Dendritic cell treated with granulocyte-macrophage colony-stimulating factor and Interleukin-4, amounts not matched to agents 40 ng/mL and 50 ng/mL, for 4 days (primary cell): Measurements from ENCODE around the gene GDF10.

Experiments used
- H3K27ac Mint-ChIP-seq: one replicate; pipeline ENCODE4 v1.8.0; 2022; ENCODE audit warnings: mild to moderate bottlenecking, mixed read lengths
- H3K27me3 Mint-ChIP-seq: one replicate; pipeline ENCODE4 v1.8.0; 2022; ENCODE audit warnings: mild to moderate bottlenecking, mixed read lengths
- H3K36me3 Mint-ChIP-seq: one replicate; pipeline ENCODE4 v1.8.0; 2022; ENCODE audit warnings: low read depth, mixed read lengths
- H3K4me1 Mint-ChIP-seq: one replicate; pipeline ENCODE4 v1.8.0; 2022; ENCODE audit warnings: low read depth, mixed read lengths
- H3K4me3 Mint-ChIP-seq: one replicate; pipeline ENCODE4 v1.8.0; 2022; ENCODE audit warnings: mild to moderate bottlenecking, moderate library complexity, mixed read lengths
- H3K9me3 Mint-ChIP-seq: one replicate; pipeline ENCODE4 v1.8.0; 2022; ENCODE audit warnings: mixed read lengths
- intact Hi-C: fragments of 100-400 bp; cut with micrococcal nuclease; formaldehyde crosslinking; loops from one replicate; pipeline ENCODE4 v1.15.0; 2022

GDF10 gene

GRCh38 chr10:47308775-47309174 is 8.8 kb downstream of the GDF10 start:
- H3K27ac Mint-ChIP-seq: no peak overlapping the region
- intact Hi-C loops: no loop called here
- H3K4me3 Mint-ChIP-seq: no peak overlapping the region
- H3K27me3 Mint-ChIP-seq: peaks cover 35% of the 10 kb centered on the region
- no peaks in the 10 kb centered on the region for H3K36me3 Mint-ChIP-seq
- H3K9me3 Mint-ChIP-seq: no peaks in the 10 kb centered on the region
- H3K4me1 Mint-ChIP-seq: no peaks in the 10 kb centered on the region

GRCh38 chr10:47309408-47310089 is 9.6 kb downstream of the GDF10 start:
- Mint-ChIP-seq H3K4me3 (no peak overlapping the region), H3K4me1 (no peaks in the 10 kb centered on the region), H3K27me3 (peaks cover 30% of the 10 kb centered on the region), H3K9me3 (no peaks in the 10 kb centered on the region), H3K27ac (no peak overlapping the region), H3K36me3 (no peaks in the 10 kb centered on the region)
- intact Hi-C loops: no loop called here

GRCh38 chr10:47310090-47310505 is 10.1 kb downstream of the GDF10 start:
- Mint-ChIP-seq H3K4me3 (no peak overlapping the region), H3K27me3 (peaks cover 30% of the 10 kb centered on the region), H3K27ac (no peak overlapping the region), H3K36me3 (no peaks in the 10 kb centered on the region), H3K9me3 (no peaks in the 10 kb centered on the region), H3K4me1 (no peaks in the 10 kb centered on the region)
- intact Hi-C loops: no loop called here

GRCh38 chr10:47311193-47311931 is 11.4 kb downstream of the GDF10 start:
- H3K4me1 Mint-ChIP-seq: no peaks in the 10 kb centered on the region
- no peak overlapping the region for H3K27ac Mint-ChIP-seq
- H3K4me3 Mint-ChIP-seq: no peak overlapping the region
- H3K36me3 Mint-ChIP-seq: no peaks in the 10 kb centered on the region
- peaks cover 29% of the 10 kb centered on the region for H3K27me3 Mint-ChIP-seq
- intact Hi-C loops: no loop called here
- no peaks in the 10 kb centered on the region for H3K9me3 Mint-ChIP-seq

- intact Hi-C loops: loop anchor here (1.0 kb wide), 1 partner anchor 265 kb away; no protein-coding TSS in a partner anchor
- no peak overlapping the region for H3K27ac Mint-ChIP-seq
- H3K4me3 Mint-ChIP-seq: no peak overlapping the region
- H3K27me3 Mint-ChIP-seq: peaks cover 23% of the 10 kb centered on the region
- H3K9me3 Mint-ChIP-seq: no peaks in the 10 kb centered on the region
- no peaks in the 10 kb centered on the region for H3K4me1 Mint-ChIP-seq
- no peaks in the 10 kb centered on the region for H3K36me3 Mint-ChIP-seq
Observed at GRCh38 chr10:47311932-47312662, 12.1 kb downstream of the GDF10 start.

GRCh38 chr10:47312663-47312995 is 12.6 kb downstream of the GDF10 start:
- no peak overlapping the region for H3K4me3 Mint-ChIP-seq
- no peaks in the 10 kb centered on the region for H3K36me3 Mint-ChIP-seq
- intact Hi-C loops: loop anchor here (1.0 kb wide), 1 partner anchor 265 kb away; no protein-coding TSS in a partner anchor
- no peaks in the 10 kb centered on the region for H3K9me3 Mint-ChIP-seq
- H3K27ac Mint-ChIP-seq: no peak overlapping the region
- no peaks in the 10 kb centered on the region for H3K4me1 Mint-ChIP-seq
- H3K27me3 Mint-ChIP-seq: peaks cover 18% of the 10 kb centered on the region

- H3K27ac Mint-ChIP-seq: no peak overlapping the region
- intact Hi-C loops: no loop called here
- H3K36me3 Mint-ChIP-seq: no peaks in the 10 kb centered on the region
Observed at GRCh38 chr10:47314416-47314970, 14.5 kb downstream of the GDF10 start.

GRCh38 chr10:47315421-47315820 is 15.4 kb downstream of the GDF10 start:
- Mint-ChIP-seq H3K9me3 (no peaks in the 10 kb centered on the region), H3K27me3 (peaks cover 4% of the 10 kb centered on the region), H3K27ac (no peak overlapping the region), H3K36me3 (no peaks in the 10 kb centered on the region), H3K4me3 (no peak overlapping the region), H3K4me1 (no peaks in the 10 kb centered on the region)
- intact Hi-C loops: no loop called here

More at GRCh38 chr10:47314416-47314970, 14.5 kb downstream of the GDF10 start:
- no peaks in the 10 kb centered on the region for H3K9me3 Mint-ChIP-seq
- no peak overlapping the region for H3K4me3 Mint-ChIP-seq
- H3K4me1 Mint-ChIP-seq: no peaks in the 10 kb centered on the region
- peaks cover 5% of the 10 kb centered on the region for H3K27me3 Mint-ChIP-seq

GRCh38 chr10:47316131-47316530 is 16.1 kb downstream of the GDF10 start:
- intact Hi-C loops: no loop called here
- H3K27ac Mint-ChIP-seq: no peak overlapping the region
- no peaks in the 10 kb centered on the region for H3K36me3 Mint-ChIP-seq
- H3K4me1 Mint-ChIP-seq: no peaks in the 10 kb centered on the region
- no peak overlapping the region for H3K4me3 Mint-ChIP-seq
- H3K27me3 Mint-ChIP-seq: peaks cover 5% of the 10 kb centered on the region
- no peaks in the 10 kb centered on the region for H3K9me3 Mint-ChIP-seq

- H3K4me3 Mint-ChIP-seq: no peak overlapping the region
- no peaks in the 10 kb centered on the region for H3K4me1 Mint-ChIP-seq
- H3K9me3 Mint-ChIP-seq: no peaks in the 10 kb centered on the region
- no peak overlapping the region for H3K27ac Mint-ChIP-seq
- peaks cover 3% of the 10 kb centered on the region for H3K27me3 Mint-ChIP-seq
- intact Hi-C loops: no loop called here
- no peaks in the 10 kb centered on the region for H3K36me3 Mint-ChIP-seq
Observed at GRCh38 chr10:47317251-47317650, 17.3 kb downstream of the GDF10 start.

- no peak overlapping the region for H3K27ac Mint-ChIP-seq
Observed at GRCh38 chr10:47318706-47319105, 18.7 kb downstream of the GDF10 start.

GRCh38 chr10:47319784-47320183 is 19.8 kb downstream of the GDF10 start:
- H3K9me3 Mint-ChIP-seq: no peaks in the 10 kb centered on the region
- intact Hi-C loops: no loop called here
- H3K27ac Mint-ChIP-seq: no peak overlapping the region
- H3K4me3 Mint-ChIP-seq: no peak overlapping the region
- H3K36me3 Mint-ChIP-seq: no peaks in the 10 kb centered on the region
- no peaks in the 10 kb centered on the region for H3K4me1 Mint-ChIP-seq
- H3K27me3 Mint-ChIP-seq: peaks cover 3% of the 10 kb centered on the region

More at GRCh38 chr10:47318706-47319105, 18.7 kb downstream of the GDF10 start:
- Mint-ChIP-seq H3K4me3 (no peak overlapping the region), H3K4me1 (no peaks in the 10 kb centered on the region), H3K9me3 (no peaks in the 10 kb centered on the region), H3K27me3 (peaks cover 3% of the 10 kb centered on the region), H3K36me3 (no peaks in the 10 kb centered on the region)
- intact Hi-C loops: no loop called here

- H3K4me3 Mint-ChIP-seq: no peak overlapping the region
- intact Hi-C loops: no loop called here
- H3K9me3 Mint-ChIP-seq: no peaks in the 10 kb centered on the region
- no peaks in the 10 kb centered on the region for H3K36me3 Mint-ChIP-seq
- H3K27me3 Mint-ChIP-seq: peaks cover 3% of the 10 kb centered on the region
- no peak overlapping the region for H3K27ac Mint-ChIP-seq
- no peaks in the 10 kb centered on the region for H3K4me1 Mint-ChIP-seq
Observed at GRCh38 chr10:47320812-47321211, 20.8 kb downstream of the GDF10 start.
